HuH-7 (cell line): ENCODE results near the gene TTLL11.

Experiments used
- DNase-seq: peaks from one replicate; pipeline ENCODE4 v3.0.0; 2011; ENCODE audit warnings: low spot score

The TTLL11 gene

DNA sequence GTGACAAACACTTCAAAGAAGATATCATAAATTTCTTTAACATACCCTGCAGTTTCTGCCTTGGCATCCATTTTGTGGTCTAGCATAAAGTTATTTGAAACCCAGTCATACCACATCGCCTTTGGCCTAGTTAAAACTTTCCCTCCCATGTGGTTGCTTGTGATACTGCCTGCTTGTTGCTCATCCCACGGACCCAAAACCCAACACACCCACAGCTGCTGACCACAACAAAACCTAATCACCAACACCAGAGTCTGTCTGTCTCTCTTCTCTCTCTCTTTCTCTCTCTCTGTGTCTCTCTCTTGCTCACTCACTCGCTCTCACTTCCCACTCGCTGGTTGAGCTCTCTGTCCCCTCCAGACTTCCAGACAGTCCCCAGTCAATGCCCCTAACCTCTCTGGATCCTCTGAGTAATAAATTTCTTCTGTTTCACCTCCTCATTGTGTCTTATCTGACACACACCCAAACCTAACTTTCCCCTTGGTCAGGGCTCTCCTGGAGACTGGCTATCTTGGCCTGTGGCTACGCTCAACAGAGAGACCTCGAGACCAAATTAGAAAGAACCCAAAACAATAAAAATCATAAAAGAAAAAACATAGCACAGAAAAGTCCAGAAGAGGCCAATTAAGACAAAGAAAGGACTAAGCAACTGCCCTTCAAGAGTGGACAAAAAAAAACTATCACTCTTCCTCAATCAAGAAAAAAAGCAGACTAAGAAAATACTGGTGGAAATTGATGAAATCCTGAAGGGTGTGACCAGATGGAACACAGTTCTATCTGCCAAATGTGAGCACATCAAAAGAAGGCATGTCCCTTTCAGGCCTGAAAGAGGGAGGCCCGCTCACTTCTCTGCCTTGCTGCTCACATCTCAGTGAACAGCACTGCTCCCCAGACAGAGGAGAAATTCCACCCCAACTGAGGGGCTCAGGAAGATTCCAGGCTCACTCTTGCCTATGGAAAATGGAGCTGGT is 41.5 kb downstream of the TTLL11 start:
- no peak for DNase-seq

DNA sequence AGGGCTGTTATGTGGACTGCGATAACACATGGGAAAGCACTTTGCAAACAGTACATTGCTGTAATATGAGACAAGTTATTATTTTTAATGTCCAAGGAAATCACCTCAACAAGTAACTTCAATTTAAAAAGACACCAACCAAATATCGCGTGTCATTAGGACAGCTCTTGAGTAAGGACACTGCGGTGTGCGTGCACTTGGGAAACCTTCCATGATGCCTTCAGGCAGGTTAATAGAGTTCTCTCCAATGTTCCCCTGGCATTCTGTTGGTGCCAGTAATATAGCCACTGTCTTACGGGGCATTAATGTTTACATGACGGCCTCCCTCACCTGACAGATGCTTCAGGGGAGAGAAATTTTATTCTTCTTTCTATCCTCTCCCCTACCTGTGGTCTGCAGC is 42.9 kb downstream of the TTLL11 start:
- no peak for DNase-seq

DNA sequence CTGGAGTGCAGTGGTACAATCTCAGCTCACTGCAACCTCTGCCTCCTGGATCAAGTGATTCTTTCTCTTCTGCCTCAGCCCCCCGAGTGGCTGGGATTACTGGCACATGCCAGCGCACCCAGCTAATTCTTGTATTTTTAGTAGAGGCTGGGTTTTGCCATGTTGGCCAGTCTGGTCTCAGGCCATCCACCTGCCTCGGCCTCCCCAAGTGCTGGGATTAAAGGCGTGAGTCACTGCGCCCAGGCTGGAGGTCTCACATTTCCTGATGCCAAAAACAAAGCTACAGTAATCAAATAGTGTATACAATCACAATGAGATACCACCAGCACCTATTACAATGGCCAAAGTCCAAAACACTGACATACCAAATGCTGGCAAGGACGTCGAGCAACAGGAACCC is 51.1 kb downstream of the TTLL11 start:
- DNase-seq = no peak

DNA sequence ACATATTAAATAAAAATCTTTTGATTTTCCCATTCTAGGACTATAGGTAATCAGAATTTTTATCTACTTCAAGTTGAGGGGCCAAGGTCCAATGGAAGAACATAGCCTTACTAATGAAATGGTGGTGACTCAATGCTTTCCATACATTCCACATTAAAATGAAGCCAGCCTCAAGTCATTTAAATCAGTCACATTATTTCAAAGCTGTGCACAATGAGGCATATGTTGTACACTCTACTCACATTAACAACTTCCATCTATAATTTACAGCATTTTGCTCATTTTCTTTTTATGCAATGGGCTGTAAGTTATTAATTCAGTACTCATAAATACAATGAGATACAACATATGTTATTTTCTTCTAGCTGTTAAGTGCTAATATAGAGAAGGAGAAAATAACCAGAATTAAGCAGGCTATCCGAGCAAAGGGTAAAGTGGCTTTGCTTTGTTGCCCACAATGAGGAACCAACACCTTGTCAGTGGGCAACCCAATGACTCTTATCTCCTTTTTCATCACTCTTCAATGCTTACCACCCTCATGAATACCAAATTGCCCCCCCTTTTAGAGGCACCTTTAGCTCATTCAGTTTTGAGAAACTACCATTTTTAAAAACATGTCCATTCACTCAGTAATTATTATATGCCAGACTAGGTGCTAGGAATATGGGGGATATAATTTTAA is 52.4 kb downstream of the TTLL11 start:
- no peak for DNase-seq

DNA sequence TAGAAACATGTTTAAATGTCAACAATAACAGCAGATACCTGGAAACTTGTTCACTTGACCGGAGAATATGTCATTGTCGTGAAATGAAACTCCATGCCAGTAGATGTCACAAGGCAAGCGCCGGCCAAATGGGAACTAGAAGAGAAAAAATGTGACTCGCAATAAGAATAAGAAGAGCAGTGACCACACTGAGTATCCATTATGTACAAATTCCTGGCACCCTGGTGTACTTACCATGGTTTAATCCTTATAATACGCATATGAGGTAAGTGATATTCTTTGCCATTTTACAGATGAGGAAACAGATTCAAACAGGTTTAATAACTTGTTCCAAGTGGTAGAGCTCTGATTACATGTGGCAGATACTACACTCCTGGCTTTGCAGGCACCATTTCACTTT is 53.9 kb downstream of the TTLL11 start:
- DNase-seq = no peak

DNA sequence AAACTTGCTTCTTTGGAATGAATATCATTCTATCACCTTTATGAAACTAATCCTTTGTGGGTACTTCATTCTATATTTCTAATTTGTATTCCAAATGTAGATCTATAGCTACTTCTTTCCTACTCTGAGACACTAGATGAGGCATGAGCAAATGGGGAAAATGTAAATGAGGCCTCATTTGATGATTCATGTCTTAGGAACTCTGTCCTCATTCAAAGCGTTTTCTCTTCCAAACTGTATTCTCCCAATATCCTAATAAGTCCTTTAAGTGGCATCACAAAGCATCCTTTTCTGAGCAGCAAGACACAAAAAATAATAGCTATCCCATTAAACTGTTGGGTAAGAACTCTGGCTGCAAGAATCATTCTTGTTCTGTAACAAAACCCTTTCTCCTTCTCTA is 56.1 kb downstream of the TTLL11 start:
- DNase-seq = no peak

DNA sequence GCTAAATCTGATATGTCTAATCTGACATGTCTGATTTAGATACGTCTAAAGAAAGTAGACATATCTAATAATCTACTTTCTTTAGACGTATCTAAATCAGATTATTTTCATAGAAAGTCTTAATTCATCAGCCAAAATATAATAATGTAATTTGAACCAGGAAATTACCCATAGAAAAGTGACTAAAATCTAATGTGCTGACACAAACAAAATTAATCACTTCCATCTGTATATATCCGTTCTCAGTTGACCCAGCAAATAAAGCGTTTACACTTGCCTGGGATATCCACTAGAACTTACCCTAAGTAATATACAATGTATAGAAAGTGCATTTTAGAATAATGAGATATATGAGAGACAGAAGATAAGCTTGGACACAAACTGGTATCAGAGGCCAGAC is 56.7 kb downstream of the TTLL11 start:
- no peak for DNase-seq

DNA sequence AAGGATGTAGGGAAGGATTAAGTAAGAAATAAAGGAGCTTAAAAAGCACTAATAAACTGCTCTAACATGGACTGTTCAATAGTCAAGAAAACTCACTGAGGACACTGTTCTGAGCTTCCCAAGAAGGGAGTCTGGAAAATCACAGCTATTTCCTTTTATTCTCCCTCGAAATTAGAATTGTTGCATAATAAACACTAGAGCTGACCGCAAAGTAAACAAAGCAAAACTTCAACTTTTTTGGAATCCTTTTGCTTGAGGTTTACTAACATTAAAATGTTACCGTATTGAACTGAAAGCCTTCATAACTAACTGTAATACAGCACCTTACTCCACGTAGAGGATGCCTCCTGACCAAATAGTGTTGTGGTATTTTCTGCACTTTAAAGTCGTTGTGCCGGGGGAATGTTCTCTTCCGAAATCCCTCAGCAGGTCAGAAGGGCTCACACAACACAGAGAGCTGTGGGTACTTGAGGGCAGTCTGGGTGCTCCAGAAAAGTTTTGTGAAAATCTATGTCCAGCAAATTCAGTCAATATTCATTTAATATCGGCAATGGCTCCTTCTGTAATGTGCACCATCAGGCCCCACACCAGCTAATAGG is 59.2 kb downstream of the TTLL11 start:
- DNase-seq = no peak

DNA sequence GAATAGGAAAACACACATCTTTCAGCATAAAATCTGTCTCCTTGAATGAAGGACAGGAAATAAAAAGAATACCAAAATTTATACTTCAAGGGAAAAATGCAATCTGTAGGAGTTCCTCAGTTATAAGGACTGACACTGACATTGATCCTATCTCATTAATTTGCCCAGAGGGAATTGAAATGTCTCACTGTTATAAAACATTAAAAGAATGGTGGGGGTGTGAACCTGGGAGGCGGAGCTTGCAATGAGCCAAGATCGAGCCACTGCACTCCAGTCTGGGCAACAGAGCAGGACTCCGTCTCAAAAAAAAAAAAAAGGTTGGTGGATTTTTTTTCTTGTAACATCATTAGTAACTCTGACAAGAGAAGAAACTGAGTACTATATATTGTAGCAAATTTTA is 60.8 kb downstream of the TTLL11 start:
- no peak for DNase-seq

DNA sequence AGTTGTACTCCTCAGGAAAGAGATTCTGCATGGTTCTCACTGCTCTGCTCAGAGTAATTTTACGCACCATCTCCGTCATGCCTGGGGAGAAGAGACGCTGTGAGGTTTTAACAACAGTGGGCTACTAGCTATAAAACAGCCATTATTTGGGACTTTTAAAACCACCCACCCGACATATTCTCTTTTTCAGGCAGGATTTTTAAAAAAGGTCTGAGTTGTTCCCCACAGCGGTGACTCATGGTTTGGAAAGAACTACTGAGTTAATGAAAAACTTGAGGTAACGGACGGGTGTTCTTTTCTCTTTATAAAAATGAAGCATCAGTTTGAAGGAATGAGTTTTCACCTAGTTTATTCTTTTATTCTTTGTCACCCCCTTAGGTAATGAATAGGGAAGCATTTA is 61.3 kb downstream of the TTLL11 start:
- no peak for DNase-seq

DNA sequence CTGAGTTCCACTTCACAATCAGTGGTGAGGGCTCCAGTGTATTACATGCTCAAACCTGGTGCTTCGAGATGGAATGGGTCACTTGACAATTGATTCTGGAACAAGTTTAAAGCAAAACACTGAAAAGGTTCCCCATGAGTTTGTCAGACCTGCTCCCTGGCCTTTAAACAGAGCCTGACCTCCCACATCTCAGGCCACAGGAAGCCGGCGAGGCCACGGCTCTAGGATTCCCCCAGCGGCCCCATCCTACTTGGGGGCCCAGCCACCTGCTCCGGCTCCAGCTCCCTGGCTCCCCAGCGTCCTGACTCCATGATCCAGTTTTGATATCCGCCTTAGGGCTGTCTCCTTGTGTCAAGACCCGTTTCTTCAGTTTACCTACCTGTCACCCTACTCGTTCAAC is 62.0 kb downstream of the TTLL11 start:
- DNase-seq = no peak

DNA sequence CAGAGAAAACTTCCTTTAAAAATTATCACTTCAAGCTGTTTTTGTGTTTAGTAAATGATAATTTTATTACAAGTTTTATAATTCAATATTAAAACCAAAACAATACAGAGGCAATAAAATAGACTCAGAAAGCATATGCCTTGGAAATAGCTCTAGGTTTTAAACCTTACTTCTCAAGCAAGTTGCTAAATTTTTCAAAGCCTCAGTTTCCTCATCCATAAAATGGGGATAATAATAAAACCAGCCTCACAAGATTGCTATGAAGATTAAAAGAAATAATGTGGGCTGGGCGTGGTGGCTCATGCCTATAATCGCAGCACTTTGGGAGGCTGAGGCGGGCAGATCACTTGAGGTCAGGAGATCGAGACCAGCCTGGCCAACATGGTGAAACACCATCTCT is 62.8 kb downstream of the TTLL11 start:
- no peak for DNase-seq

DNA sequence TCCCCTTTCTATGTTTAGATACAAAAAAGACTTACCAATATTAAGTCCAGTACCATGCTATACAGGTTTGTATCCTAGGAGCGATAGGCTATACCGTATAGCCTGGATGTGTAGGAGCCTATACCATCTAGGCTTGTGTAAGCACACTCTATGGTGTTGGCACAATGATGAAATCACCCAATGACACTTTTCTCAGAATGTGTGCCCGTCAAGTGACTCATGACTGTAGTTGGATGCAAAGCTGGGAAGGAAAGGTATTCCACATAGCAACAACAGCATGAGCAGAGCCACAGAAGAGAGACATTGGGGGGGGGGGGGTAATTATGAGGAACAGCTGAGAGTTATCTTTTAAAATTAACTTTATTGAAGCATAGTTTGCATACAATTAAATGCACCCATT is 63.2 kb downstream of the TTLL11 start:
- no peak for DNase-seq

DNA sequence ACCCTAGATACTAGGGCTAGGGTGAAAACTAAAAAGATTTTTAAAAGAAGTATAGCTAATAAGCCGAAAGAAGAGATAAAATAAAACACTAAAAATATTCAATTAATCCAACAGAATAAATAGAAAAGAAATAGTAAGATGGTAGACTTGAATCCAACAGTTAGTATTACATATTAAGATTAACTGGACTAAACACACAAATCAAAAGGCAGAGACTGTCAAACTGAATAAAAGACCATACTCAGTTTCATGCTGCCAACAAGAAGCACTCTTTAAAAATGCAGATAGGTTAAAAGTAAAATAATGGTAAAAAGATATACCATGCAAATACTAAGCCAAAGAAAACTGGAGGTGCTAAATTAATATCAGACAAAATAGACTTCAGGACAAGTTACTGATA is 65.0 kb downstream of the TTLL11 start:
- no peak for DNase-seq

DNA sequence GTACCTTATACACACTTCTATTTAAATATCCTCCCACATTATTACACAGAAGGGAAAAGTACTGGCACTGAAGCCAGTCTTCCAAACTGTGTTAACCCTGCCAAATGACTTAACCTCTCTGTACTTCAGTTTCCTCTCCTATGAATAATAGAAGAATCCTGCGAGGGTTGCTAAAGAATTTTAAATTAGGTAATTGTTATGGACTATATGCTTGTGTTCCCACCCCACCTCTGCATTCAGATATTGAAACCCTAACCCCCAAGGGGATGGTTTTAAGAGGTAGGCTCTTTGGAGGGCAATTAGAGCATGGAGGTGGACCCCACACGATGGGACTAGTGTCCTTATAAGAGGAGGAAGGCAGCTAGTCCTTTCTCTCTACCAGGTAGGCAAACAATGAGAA is 72.7 kb downstream of the TTLL11 start:
- DNase-seq = no peak

DNA sequence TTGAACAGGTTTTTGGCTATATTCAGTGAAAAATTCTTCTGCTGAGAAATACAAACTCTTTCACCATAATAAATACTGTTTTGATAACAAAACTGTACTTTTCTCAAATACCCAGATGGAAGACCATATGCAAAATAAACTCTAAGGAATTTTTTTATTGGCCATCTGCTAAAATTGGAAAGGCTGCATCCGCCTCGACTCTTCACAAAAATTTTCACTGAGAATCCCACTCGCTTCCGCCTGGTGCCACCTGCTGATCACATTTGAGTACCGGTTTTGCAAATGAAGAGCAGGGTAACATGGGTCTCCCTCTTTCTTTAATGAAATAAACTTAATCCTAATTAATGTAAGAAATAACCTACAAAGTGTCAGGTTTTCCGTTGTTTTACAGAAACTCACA is 76.4 kb downstream of the TTLL11 start:
- DNase-seq = no peak

DNA sequence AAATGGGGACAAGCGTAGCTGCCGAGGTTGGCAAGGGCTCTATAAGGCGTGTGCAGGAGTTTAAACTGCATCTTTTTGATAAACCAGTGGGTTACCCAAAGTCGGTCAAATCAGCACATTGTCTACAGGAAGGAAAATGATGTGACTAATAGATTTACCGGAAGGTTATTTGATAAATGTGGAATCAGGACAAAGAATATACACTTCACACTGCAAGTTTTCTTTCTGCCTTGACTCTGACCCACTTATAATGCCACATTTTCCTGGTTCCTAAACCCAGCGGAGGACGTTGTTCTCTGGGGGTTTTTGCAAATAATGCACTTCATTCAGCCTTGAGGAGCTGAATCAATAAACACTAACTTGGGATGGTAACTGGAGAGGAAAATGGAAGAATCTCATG is 76.8 kb downstream of the TTLL11 start:
- DNase-seq = no peak

DNA sequence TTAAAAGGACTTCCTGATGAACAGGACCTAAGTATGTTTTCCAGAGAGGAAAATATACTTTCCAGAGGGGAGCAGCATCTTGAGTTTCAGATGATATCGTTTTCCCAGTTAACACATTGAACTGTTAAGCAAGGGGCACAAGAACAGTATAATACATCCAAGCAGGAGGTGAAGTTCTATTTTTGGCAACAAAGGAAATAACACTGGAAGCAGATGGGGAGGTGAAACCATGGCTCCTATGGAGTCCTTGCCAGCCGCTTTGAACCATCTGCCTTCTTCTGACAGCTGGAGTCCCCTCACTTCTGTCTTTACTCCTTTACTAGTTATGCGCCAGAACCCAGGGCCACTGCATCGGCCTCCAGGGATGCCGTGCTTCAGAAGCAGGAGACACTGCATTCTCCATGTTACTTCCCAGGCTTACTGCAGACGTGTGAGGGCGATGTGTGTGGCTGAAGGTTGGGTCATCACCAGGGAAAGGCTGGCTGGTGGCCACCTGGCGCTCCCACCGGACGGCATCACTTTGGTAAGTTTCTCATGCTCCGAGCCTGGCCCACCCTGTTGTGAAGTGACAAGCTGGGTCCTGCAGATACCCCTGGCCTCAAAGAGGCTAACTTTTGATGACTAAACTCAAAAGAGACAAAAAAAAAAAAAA is 77.8 kb downstream of the TTLL11 start:
- no peak for DNase-seq

DNA sequence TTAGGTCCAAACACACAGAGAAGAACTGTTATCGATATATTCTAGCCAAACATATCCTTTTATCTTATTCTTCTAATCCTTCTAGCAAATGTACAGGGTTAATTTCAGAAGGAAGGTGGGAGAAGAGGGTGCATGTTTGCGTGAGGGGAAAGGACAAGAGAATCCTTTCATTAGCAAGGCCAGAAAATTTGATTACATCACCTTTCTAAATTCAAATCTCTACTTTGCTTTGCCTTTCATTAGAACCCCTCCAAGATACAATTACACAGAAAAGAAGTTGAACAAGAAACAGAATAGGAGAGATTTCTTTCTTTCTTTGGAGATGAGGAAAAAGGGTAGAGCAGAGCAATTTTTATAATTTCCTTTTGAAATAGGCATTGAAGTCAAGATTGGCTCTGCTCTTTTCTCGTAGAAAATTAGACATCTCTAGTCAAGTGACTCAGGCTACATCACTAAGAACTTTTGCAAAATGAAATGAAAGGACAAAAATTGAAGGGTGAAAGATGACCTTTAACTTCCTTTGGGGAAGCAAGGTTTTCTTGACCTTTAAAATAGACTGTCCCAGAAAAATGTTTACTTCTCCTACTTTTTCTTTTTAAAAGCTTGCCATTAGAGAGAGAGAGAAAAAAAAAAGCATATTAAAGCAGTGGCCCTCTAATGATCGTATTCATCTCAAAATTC is 81.2 kb downstream of the TTLL11 start:
- DNase-seq = no peak

DNA sequence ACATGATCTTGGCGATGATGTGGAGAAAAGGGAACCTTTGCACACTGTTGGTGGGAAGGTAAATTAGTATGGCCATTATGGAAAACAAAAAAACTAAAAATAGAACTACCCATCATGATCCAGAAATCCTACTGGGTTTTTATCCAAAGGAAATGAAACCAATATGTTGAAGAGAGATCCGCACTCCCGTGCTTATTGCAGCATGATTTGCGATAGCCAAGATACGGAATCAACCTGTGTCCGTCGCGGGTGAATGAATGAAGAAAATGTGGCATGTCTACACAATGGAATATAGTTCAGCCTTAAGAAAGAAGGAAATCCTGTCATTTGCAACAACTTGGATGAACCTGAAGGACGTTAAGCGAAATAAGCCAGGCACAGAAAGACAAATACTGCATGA is 84.5 kb downstream of the TTLL11 start:
- DNase-seq = no peak

DNA sequence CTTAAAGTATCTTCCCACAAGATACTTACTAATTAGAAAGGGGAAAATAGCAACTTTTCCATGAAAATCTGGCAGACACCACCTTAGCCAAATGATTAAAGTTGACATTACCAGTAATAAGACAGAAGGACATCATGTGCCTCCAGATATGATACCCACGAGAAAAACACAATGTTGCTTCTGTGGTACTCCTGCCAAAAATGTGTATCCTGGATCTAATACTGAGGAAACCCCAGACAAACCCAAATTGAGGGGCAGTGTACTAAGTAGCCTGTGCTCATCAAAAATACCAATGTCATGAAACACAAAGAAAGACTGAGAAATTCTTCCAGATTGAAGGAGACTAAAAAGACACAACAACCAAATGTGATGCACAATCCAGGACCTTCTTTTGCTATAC is 85.3 kb downstream of the TTLL11 start:
- DNase-seq = no peak

DNA sequence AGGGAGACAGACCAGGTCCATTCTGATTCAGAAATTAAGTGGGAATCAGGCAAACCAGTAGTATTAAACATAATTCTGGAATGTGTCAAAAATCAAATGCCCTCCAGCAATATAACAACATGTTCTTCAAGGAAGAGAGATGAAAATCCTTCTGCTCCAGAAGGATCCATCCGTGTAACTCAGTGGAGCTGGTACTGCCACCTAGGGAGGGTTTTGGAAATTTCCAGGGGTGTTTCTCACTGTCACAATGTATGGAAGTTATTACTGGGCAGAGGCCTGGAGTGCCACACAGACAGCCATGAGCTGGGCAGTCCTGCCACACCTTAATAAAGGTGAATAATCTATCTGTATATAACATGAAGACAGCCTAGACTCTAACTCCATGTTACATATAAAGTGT is 87.5 kb downstream of the TTLL11 start:
- peak; percentile 46 for DNase-seq
